Right ventricle myocardium inferior (tissue), 1 donor: ENCODE measurements around the gene AUH. TPM values are rescaled to one million over a fixed set of nuclear protein-coding genes. Genes with fewer than 3 reads are reported as not detected.

Experiments used
- ATAC-seq: fragments of 200-7000 bp; cut with Tn5 transposase; one replicate; pipeline ENCODE4 v1.9.1; 2020; ENCODE audit warnings: mild to moderate bottlenecking, moderate library complexity
- DNase-seq: peaks from one replicate; pipeline ENCODE4 v3.0.0; 2021; ENCODE audit errors: missing footprints
- intact Hi-C: fragments of 100-400 bp; cut with DNase I; formaldehyde crosslinking; loops from one replicate; pipeline ENCODE4 v1.11.0; 2022
- total RNA-seq: library from RNA; stranded (reverse); fragmentation: NEBNext Ultra II Directional; extraction: Animal tissue kit (Norgen Biotek cat#: 25700); gene quantifications from one replicate; pipeline ENCODE4 v1.2.1, GENCODE V29; 2021
- donor health status: DM: no; HTN: yes; CAD: no; lungs with severe emphysema.

The AUH gene
- total RNA-seq, 1 donor from 2014 or later, result 37.9 TPM

DNA sequence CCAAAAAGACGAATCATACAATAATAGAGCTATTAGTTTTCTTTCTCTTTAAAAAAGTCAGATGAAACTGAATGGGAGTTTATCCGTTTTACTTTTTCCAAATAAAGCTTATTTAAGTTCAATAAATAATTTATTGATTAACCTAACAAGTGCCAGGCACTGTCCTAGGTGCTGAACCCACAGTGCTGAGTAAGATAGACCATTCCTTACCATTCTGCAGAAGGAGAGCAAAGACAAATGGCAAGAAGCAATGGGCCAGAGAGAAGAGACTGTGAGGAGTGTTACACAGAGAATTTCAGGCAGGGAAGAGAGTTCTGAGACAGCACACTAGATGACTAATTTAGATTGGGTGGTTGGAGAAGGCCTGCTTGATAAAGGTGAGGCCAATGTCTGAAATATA, 127.2 kb downstream of the AUH start:
- ATAC-seq, result no peak

DNA sequence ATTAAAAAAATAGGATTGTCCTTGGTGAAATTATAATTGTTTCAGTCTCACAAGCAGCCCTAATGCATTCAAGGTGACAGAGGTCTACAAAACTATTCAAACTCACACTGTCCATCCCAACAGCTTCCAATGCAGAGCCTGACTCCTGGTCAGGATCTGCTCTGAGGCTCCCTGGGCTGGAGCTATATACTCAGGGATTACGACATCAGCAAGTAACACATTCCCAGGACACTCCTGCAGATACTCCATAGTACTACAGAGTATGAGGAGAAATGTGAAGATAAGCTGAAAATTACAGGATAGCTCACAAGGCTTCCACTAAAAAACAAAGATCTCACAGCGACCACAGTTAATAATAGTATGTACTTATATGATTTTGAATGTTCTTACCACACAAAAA, 130.1 kb downstream of the AUH start:
- no peak for ATAC-seq

More for the DNA sequence above, 127.2 kb downstream of the AUH start:
- intact Hi-C loops, result no loop called here
- DNase-seq, result no peak

DNA sequence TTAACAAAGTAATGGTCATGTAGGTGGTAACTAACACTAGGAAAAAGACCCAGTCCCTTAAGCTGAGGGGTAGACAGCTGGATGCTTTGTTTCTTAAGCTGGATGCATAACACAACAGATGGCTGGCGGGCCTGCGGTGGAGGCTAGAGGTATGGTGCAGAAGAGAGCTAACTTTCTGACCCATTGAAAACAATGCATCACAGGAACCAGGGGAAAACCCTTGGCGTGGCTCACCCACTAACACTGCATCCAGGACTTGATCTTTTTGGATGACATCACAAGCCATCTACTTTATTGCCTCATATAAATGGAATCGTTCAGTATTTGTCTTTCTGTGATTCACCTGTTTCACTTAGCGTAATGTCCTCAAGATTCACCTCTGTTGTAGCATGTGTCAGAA, 138.7 kb downstream of the AUH start:
- intact Hi-C loops, result no loop called here
- DNase-seq (no peak), ATAC-seq (no peak)

More for the DNA sequence above, 130.1 kb downstream of the AUH start:
- DNase-seq, result no peak
- intact Hi-C loops, result no loop called here

DNA sequence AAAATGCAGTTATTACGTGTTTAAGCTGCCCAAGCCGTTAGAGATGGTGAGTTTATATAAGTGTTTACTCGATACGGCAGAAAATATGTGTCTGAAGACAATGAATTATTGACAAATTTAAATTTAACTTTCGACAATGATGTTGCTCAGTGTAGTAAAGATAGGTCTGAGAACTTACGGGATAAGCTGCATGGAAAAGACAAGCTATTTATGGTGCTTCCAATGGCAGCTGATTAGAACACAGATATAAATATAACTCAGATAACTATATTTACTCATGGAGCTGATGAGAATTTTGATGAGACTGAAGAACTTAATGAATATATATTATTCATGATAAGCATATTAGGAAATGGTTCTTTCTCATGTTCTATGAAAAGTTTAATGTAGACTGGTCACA, 139.3 kb downstream of the AUH start:
- DNase-seq (no peak), ATAC-seq (no peak)
- intact Hi-C loops, result no loop called here

- DNase-seq, result no peak
- ATAC-seq, result no peak
- intact Hi-C loops, result no loop called here
Measured at GRCh38 chr9:91221332-91221731, 140.4 kb downstream of the AUH start.

DNA sequence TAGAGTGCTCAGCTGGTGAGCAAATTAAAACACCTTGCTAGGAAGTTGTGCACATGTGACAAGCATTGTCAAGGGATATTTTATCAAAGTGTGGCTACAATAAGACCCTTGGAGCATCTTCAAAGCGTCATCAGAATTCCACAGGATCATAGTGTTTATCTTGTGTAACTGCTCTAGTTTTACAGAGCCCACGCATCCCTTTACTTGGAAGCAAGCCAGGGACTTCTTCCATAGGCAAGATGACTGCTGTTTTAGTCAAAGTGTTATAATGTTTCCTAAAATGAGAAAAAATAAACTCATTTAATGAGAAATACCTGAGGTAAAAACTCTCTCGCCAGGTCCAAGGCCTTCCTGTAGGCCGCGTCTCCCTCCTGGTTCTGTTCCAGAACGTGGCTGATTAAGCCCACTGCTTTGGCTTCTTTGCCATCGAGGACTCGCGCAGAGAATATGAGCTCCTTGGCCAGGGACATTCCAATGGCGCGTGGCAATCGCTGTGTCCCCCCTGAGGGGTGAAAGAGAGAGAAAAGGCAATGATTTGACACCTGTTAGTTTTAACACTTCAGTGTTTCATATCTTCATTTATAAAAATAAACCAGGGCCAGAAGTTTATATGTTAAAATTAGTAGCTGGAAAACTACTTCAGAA, 141.1 kb downstream of the AUH start:
- DNase-seq (no peak), ATAC-seq (peak; percentile 66)
- intact Hi-C loops, result no loop called here

- DNase-seq (no peak), ATAC-seq (no peak)
- intact Hi-C loops, result no loop called here
Measured at GRCh38 chr9:91220021-91220420, 141.7 kb downstream of the AUH start.

DNA sequence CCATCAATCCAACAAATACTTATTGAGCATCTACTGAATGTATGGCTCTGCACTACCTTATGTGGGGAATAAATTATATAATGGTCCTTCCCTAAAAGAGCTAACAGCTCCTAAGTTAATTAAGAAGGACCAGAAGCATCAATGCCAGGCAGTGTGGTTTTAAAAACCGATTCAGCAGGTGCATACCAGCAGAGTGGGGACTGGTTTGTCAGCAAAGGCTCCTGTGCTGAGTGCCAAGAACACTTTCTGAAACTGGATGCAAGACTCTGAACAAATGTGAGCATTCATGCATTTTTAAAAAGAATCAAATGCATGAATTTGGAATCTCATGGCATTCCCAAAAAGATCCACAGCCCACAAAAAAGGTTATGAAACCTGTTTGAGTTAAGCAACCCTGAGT, 142.2 kb downstream of the AUH start:
- ATAC-seq (no peak), DNase-seq (no peak)
- intact Hi-C loops, result no loop called here

GRCh38 chr9:91217388-91217787, 144.3 kb downstream of the AUH start:
- intact Hi-C loops, result no loop called here
- DNase-seq (no peak), ATAC-seq (no peak)

DNA sequence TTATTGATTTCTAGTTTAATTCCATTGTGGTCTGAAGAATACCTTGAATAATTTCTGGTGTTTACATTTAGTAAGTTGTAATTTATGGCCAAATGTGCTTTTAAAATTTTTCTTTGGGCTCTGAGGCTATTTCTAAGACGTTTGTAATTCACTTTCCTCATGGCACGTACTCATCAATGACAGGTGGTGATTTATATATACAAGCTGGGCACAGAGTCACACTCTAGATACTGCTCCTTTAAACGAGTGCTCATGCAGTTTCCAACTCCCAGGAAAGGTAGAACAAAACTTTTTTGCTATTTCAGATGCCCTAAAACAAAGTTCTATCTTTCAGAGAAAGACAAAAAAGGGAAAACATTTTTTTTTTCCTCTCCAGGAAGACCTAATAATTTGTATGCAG, 146.9 kb downstream of the AUH start:
- intact Hi-C loops, result no loop called here
- no peak for DNase-seq
- no peak for ATAC-seq

DNA sequence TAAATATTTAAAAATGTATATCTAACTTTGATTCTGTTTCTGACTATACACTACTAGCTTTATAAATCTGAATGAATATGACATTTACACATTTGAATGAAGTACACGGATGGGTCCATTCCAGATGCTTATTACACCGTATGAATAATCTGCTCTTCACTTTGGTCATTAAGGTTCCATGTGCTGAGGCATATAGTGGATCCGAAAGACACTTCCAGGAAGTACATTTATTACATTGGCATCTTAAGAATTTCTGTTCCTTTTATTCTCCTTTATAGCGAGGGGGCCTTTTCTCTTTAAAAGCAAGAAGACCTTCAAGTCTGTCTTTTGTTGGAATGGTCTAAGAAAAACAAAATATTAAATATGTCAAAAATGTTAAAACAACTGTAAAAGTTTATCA, 147.6 kb downstream of the AUH start:
- ATAC-seq, result no peak
- intact Hi-C loops, result no loop called here
- no peak for DNase-seq

- ATAC-seq (no peak), DNase-seq (no peak)
- intact Hi-C loops, result no loop called here
Measured at GRCh38 chr9:91212596-91213243, 149.0 kb downstream of the AUH start.

DNA sequence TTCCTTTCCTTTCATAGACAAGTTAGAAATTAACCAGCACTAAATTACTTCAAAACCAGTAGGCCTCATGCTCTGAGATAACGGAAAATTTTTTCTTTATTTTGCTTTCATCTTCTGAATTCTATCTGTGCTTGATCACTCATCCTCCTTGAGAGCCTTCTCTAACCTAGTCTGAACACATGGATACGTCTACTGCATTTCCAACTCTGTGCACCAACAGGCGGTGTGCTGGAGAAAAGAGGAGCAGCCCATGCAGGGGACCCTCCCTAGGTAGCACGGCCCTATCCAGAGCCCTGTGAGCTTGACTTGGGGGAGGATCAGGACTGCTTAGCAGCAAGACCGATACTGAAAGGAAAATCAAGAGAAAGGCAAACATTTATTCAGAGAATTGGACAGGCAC, 149.8 kb downstream of the AUH start:
- no peak for DNase-seq
- intact Hi-C loops, result no loop called here
- no peak for ATAC-seq

GRCh38 chr9:91211414-91211813, 150.3 kb downstream of the AUH start:
- intact Hi-C loops, result no loop called here
- no peak for ATAC-seq

GRCh38 chr9:91210318-91210717, 151.4 kb downstream of the AUH start:
- intact Hi-C loops, result no loop called here
- ATAC-seq, result no peak
- no peak for DNase-seq

More at GRCh38 chr9:91211414-91211813, 150.3 kb downstream of the AUH start:
- DNase-seq, result no peak

- intact Hi-C loops, result no loop called here
- ATAC-seq (peak; percentile 15), DNase-seq (no peak)
Measured at GRCh38 chr9:91208837-91209236, 152.9 kb downstream of the AUH start.

DNA sequence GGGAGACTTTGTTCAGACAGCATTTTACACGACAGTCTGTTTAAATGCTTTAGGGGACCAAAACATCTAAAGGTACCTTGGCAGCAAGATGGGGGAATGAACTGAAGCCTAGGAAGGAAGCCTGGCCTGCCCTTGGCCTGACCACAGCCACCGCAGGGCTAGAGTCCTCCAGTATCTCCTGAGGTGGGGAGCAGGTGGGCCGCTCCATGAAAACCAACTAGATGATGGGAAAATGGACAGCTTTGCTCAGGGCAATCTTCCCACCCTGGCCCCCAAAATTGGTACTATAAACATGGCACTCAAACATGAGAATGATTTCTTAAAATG, 153.3 kb downstream of the AUH start:
- ATAC-seq, result no peak
- intact Hi-C loops, result no loop called here

DNA sequence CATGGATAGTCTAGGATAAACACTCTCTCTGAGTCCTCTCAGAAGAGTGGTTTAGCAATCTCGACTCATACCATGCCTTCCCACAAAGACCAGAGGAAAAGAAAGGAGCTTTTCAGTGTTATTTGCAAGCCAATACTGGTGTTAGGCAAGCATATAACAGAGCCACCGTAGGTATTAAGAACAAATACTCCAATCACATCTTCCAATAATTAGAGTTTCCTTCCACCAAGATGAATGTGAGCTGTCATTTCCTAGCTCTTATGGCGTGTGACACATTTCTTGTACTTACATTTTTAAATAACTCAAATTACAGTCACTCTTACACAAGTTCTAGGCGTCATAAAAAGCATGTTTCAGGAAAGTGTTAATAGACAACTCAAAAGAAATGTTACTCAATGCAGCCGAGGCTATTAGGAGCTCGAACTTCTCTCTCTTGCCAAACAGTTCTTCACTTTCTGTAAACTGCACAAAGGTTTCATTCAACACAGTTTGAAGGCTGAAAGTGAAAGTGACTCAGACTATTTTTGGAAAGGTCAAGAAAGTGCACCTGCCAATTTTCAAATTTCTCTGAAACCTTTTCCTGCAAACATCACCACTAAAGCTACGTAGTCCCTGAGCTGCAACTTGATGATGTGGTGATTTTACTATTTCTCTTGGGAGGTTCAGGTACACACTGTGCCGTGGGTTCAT, 153.8 kb downstream of the AUH start:
- ATAC-seq (peak; percentile 92), DNase-seq (no peak)
- intact Hi-C loops, result no loop called here

More for the DNA sequence above, 153.3 kb downstream of the AUH start:
- no peak for DNase-seq

DNA sequence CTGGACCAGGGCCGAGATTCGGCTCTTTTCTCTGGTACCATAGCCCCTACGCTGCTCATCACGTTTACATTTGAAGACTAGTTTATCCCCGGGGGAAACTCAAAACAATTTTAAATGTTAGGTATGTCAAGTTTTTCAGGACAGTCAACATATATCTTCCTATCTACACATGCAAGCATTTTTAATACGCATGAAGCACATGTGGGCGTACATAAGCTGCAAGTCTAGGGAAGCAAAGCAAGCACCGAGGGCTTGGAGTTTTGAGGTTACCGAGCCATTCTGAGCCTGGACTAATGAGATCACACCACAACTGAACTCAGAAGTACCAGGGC, 154.4 kb downstream of the AUH start:
- no peak for ATAC-seq
- intact Hi-C loops, result no loop called here
- no peak for DNase-seq

DNA sequence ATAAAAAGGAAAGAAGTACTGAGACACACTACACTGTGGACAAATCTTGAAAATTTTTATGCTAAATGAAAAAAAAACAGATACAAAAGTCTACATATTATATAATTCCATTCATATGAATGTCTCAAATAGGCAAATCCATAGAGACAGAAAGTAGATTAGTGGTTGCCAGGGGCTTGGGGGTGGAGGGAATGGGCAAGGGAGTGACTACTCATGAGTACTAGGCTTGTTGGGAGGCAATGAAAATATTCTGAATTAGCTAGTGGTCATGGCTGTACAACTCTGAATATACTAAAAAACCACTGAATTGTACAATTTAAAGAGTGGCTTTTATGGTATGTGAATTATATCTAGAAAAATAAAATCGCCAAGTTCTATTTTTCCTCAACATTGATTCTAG, 154.9 kb downstream of the AUH start:
- ATAC-seq (no peak), DNase-seq (no peak)
- intact Hi-C loops, result no loop called here
